ENCODE data around the gene RUNX3. TPM values are rescaled to one million over a fixed set of nuclear protein-coding genes. Genes with fewer than 3 reads are reported as not detected.
A peak's percentile ranks its signal among the peaks of the same experiment; 100 is the strongest.
"Not testable (repeated sequence)": the region's sequence is repeated elsewhere in the genome, so short reads cannot be mapped to it uniquely, and the experiment has no call there.

RUNX3 gene
- total and polyA plus RNA-seq, 10 donors: 17.3 to 76.3 (median 49.3) TPM

- intact Hi-C loops (cut with DNase I; ENCODE audit: low total_unique reads): no loop called here
Measured at GRCh38 chr1:24895511-24895910, 34.6 kb downstream of the RUNX3 start.

DNA sequence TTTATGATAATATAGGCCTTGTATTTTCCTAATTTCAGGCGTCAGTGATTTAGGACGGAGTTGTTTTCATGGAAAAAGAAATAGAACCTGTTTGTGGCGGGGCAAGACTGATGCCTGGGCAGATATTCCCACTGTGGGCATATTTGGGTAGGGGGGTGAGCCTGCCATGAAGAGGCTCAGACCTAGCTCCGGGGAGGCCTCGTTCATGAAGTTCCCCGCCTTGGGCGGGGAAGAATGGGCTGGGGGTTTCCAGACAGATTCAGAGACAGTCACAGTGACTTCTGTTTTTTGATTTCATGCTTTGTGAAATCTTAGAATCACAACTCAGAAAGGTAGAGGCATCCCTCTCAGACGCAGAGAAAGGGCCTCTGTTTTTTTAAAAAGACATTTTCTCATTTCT is 36.1 kb downstream of the RUNX3 start:
- peaks cover 0 to 17% (median 5%) of the 10 kb centered on the region in 6 donors for H3K4me1 ChIP-seq
- 68 to 83% (median 77%) methylated on average over 8 of the region's 8 CpGs for WGBS, 5 donors
- DNase-seq: peak; percentile 16
- no peaks in the 10 kb centered on the region for H3K27me3 ChIP-seq (replicated peaks in 1 of 7)
- no peak overlapping the region for H3K27ac ChIP-seq
- H3K36me3 ChIP-seq: no peaks in the 10 kb centered on the region
- no peak overlapping the region for H3K4me3 ChIP-seq
- TF ChIP-seq CTCF (IDR thresholded peaks at IDR 0.05 in 8 of 11, conservative IDR thresholded peaks at IDR 0.05 in 3 of 11) (no peak), POLR2AphosphoS5 (IDR thresholded peaks at IDR 0.05) (no peak), POLR2A (IDR thresholded peaks at IDR 0.05) (no peak)
- intact Hi-C loops (cut with DNase I; ENCODE audit: low total_unique reads): no loop called here
- H3K9me3 ChIP-seq: peaks cover 0 to 22% (median 15%) of the 10 kb centered on the region in 8 donors

More at GRCh38 chr1:24895511-24895910, 34.6 kb downstream of the RUNX3 start:
- no peak for TF ChIP-seq POLR2A (IDR thresholded peaks at IDR 0.05)
- TF ChIP-seq CTCF (IDR thresholded peaks at IDR 0.05 in 8 of 11, conservative IDR thresholded peaks at IDR 0.05 in 3 of 11): no peak
- no peak for TF ChIP-seq POLR2AphosphoS5 (IDR thresholded peaks at IDR 0.05)
- H3K27ac ChIP-seq: no peak overlapping the region
- peaks cover 0 to 2% (median 0%) of the 10 kb centered on the region in 6 donors for H3K36me3 ChIP-seq
- WGBS, 5 donors: 82 to 93% (median 92%) methylated on average over 4 of the region's 4 CpGs
- no peak overlapping the region for H3K4me3 ChIP-seq
- H3K4me1 ChIP-seq: peaks cover 0 to 23% (median 6%) of the 10 kb centered on the region in 6 donors
- peaks cover 0 to 4% (median 0%) of the 10 kb centered on the region in 7 donors for H3K27me3 ChIP-seq (replicated peaks in 1 of 7)
- H3K9me3 ChIP-seq: peaks cover 0 to 22% (median 15%) of the 10 kb centered on the region in 8 donors
- DNase-seq: no peak

DNA sequence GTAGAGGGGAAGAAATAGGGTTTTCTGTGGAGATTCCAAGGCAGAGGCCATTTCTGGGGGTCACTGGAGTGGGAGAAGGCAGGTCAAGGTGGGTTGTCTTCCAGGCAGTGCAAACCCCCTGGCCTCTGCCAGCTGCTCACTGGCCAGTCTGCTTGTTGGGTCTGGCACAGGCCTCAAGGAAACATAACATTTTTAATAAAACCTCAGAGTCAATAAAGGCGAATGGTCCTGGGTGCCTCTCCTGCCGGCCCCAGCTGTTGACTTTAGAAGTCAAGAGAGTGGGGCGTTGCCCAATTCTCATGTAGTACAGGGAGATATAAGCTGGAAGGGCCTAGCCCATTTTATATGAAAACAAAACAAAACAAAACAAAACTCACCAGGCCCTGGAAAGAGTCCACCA is 36.6 kb downstream of the RUNX3 start:
- peak; percentile 27 for DNase-seq
- intact Hi-C loops (cut with DNase I; ENCODE audit: low total_unique reads): no loop called here
- Histone ChIP-seq H3K27ac (no peak overlapping the region), H3K27me3 (replicated peaks in 1 of 7) (peaks cover 0 to under 1% (median 0%) of the 10 kb centered on the region in 7 donors), H3K36me3 (no peaks in the 10 kb centered on the region), H3K4me3 (no peak overlapping the region), H3K9me3 (peaks cover 0 to 22% (median 15%) of the 10 kb centered on the region in 8 donors), H3K4me1 (peaks cover 0 to 12% (median 4%) of the 10 kb centered on the region in 6 donors)
- 90 to 97% (median 92%) methylated on average over 3 of the region's 3 CpGs for WGBS, 5 donors
- TF ChIP-seq CTCF (IDR thresholded peaks at IDR 0.05 in 8 of 11, conservative IDR thresholded peaks at IDR 0.05 in 3 of 11) (no peak), POLR2A (IDR thresholded peaks at IDR 0.05) (no peak), POLR2AphosphoS5 (IDR thresholded peaks at IDR 0.05) (no peak)

- Histone ChIP-seq H3K27ac (no peak overlapping the region), H3K9me3 (peaks cover 0 to 22% (median 15%) of the 10 kb centered on the region in 8 donors), H3K4me1 (peaks cover 0 to 3% (median 0%) of the 10 kb centered on the region in 6 donors), H3K4me3 (no peak overlapping the region), H3K27me3 (replicated peaks in 1 of 7) (peaks cover 0 to 5% (median 0%) of the 10 kb centered on the region in 7 donors), H3K36me3 (no peaks in the 10 kb centered on the region)
- 81 to 92% (median 84%) methylated on average over 1 of the region's 1 CpG for WGBS, 5 donors
- TF ChIP-seq POLR2AphosphoS5 (IDR thresholded peaks at IDR 0.05) (no peak), CTCF (IDR thresholded peaks at IDR 0.05 in 8 of 11, conservative IDR thresholded peaks at IDR 0.05 in 3 of 11) (no peak), POLR2A (IDR thresholded peaks at IDR 0.05) (no peak)
- intact Hi-C loops (cut with DNase I; ENCODE audit: low total_unique reads): no loop called here
- DNase-seq: peak; percentile 19
Measured at GRCh38 chr1:24892188-24893153, 37.6 kb downstream of the RUNX3 start.

DNA sequence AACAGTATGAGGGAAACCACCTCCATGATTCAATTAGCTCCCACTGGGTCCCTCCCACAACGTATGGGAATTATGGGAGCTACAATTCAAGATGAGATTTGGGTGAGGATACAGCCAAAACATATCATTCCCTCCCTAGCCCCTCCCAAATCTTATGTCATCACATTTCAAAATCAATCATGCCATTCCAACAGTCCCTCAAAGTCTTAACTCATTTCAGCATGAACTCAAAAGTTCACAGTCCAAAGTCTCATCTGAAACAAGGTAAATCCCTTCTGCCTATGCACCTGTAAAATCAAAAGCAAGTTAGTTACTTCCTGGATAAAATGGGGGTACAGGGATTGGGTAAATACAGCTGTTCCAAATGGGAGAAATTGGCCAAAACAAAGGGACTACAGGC is 38.7 kb downstream of the RUNX3 start:
- H3K27ac ChIP-seq; H3K36me3 ChIP-seq; intact Hi-C loops (cut with DNase I; ENCODE audit: low total_unique reads); H3K4me3 ChIP-seq; H3K27me3 ChIP-seq (replicated peaks in 1 of 7); H3K4me1 ChIP-seq; DNase-seq: not testable (repeated sequence)
- WGBS, 5 donors: 48 to 96% (median 67%) methylated on average over 1 of the region's 1 CpG
- peaks cover 0 to 22% (median 15%) of the 10 kb centered on the region in 8 donors for H3K9me3 ChIP-seq
